Bronchus fibroblast of lung (primary cell): Measurements from ENCODE around the gene ENTHD1. TPM values are rescaled to one million over a fixed set of nuclear protein-coding genes. Genes with fewer than 3 reads are reported as not detected.

Source experiments
- total RNA-seq: library from RNA; depleted of rRNA; stranded (reverse); fragments of >200 nt; gene quantifications from 2 replicates; pipeline ENCODE4 v1.2.3, GENCODE V29; 2015

ENTHD1 gene, protein sequence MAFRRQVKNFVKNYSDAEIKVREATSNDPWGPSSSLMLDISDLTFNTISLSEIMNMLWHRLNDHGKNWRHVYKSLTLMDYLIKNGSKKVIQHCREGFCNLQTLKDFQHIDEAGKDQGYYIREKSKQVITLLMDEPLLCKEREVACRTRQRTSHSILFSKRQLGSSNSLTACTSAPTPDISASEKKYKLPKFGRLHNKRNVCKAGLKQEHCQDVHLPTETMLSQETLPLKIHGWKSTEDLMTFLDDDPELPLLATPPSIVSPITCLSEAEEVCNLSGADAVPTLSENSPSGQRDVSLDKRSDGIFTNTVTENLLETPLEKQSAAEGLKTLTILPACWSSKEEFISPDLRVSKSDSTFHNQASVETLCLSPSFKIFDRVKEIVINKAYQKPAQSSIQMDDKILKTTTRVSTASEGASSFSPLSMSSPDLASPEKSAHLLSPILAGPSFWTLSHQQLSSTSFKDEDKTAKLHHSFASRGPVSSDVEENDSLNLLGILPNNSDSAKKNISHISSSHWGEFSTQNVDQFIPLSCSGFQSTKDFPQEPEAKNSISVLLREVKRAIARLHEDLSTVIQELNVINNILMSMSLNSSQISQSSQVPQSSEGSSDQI
- total RNA-seq = not detected in 2 replicates

GRCh38 chr22:39893526-39893925 is at the start of gene ENTHD1:
ENTHD1 (minus strand) TSS chr22:39893760; CDS start chr22:39887748, 6,012 bp downstream.

DNA sequence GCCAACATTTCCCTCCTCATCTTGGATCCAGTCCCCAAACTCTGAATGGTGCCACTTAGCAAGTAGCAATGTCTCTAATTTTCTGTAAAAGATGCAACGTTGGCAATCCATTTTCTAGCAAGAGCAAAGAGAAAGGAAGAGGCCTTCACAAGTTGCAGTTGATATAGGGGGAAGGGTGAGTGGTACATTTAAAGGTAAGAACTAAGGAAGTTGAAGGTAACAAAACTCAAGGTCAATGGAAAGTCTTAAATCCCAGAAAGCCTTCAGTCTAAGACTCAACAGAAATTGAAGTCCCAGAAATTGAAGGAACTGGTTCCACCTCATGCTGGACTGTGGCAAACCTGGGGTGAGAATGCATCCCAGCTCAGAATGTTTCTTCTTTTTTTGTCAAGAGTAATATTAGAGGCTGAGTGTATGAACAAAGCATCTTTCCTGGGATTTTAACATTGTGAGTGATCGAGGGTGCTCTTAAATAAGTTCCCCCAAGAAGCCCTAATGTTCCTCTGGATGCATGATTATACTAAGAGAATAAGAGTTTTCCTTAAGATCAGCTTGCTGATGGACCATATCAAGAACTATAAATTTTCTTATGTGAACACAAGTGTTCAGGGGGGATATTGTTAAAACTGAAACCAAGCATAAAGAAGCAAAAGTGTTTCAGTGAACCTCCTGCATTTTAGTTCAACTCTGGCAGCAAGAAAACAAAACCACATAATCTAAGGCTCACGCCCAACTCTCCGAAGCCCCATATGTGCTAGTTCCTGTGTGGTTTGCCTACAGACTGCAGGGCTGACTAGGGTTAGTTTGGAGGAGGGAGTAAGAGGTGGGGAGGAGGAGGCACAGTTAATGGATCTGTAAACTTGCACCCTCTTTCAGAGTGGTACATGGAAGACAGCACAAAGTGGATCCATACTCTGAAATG is 7.0 kb upstream of the ENTHD1 start, which contains the start of gene GRAP2:
Gene GRAP2 (plus strand): TSS at position 779 of the 922 bp plus-strand sequence. CDS start 46,023 bp downstream, outside the sequence.

Other genes with a start within 250 kb of the ENTHD1 start
- not detected in 2 replicates for gene GRAP2, start 7.3 kb upstream of the ENTHD1 start, total RNA-seq
- gene TMA7B, start 66.6 kb upstream of the ENTHD1 start, total RNA-seq = not detected in 2 replicates
- gene FAM83F, start 101.2 kb upstream of the ENTHD1 start, total RNA-seq = under 0.01 and 0.17 TPM in 2 replicates